IMR-90 (cell line): Measurements from ENCODE around the gene OR4F6. TPM values are rescaled to one million over a fixed set of nuclear protein-coding genes. Genes with fewer than 3 reads are reported as not detected.

Experiments used
- ATAC-seq: fragments of 200-7000 bp; cut with Tn5 transposase; 2 replicates; pipeline ENCODE4 v1.9.1; 2020; ENCODE audit warnings: low read depth, mild to moderate bottlenecking, moderate library complexity
- BruUV-seq: library from RNA; stranded (reverse); fragments of 400-500 nt; replicated peaks from 2 replicates; lab custom pipeline; 2021; lab: Mats Ljungman, UMichigan
- CTCF ChIA-PET: fragments of 300-600 bp; formaldehyde crosslinking; extraction: SDS; loops from one replicate; lab custom pipeline; 2021; ENCODE audit warnings: antibody characterized with exemption; lab: Yijun Ruan, JAX
- POLR2A ChIA-PET: fragments of 300-600 bp; sonication (Branson Sonifier 250); formaldehyde crosslinking; loops from one replicate; lab custom pipeline; 2022; ENCODE audit warnings: antibody characterized with exemption; ENCODE audit not compliant: unreplicated experiment; lab: Charles Lee
- DNase-seq: peaks from one replicate; pipeline ENCODE4 v3.0.0; 2013
- H2AFZ ChIP-seq: replicated peaks from 2 replicates; pipeline ENCODE3; 2013; ENCODE audit warnings: low read length, mild to moderate bottlenecking; ENCODE audit not compliant: poor library complexity
- H2AK5ac ChIP-seq: 2 replicates; pipeline ENCODE4 v1.6.1; 2013; ENCODE audit warnings: low read depth, low read length, inconsistent platforms
- H2AK9ac ChIP-seq: replicated peaks from 2 replicates; pipeline ENCODE3; 2013; ENCODE audit warnings: mild to moderate bottlenecking, low read depth, low read length, moderate library complexity; ENCODE audit not compliant: poor library complexity
- H2BK120ac ChIP-seq: 2 replicates; pipeline ENCODE4 v1.6.1; 2013; ENCODE audit warnings: low read depth, low read length, inconsistent platforms
- H2BK15ac ChIP-seq: 3 replicates; pipeline ENCODE4 v1.6.1; 2013; ENCODE audit warnings: low read depth, low read length, inconsistent platforms
- H2BK20ac ChIP-seq: 2 replicates; pipeline ENCODE4 v1.6.1; 2013; ENCODE audit warnings: low read depth, mild to moderate bottlenecking, inconsistent platforms, low read length, moderate library complexity
- H2BK5ac ChIP-seq: 2 replicates; pipeline ENCODE4 v1.6.1; 2013; ENCODE audit warnings: mild to moderate bottlenecking, low read depth, low read length, inconsistent platforms; ENCODE audit not compliant: poor library complexity, severe bottlenecking
- H3K14ac ChIP-seq: replicated peaks from 2 replicates; pipeline ENCODE4 v1.6.1; 2013; ENCODE audit warnings: low read depth, low read length, inconsistent platforms
- H3K18ac ChIP-seq: 2 replicates; pipeline ENCODE4 v1.6.1; 2013; ENCODE audit warnings: low read depth, low read length, control low read depth
- H3K23ac ChIP-seq: 2 replicates; pipeline ENCODE4 v1.6.1; 2013; ENCODE audit warnings: low read depth, low read length, inconsistent platforms
- H3K27ac ChIP-seq: 2 replicates; pipeline ENCODE4 v1.5.1; 2013; ENCODE audit warnings: mild to moderate bottlenecking, control low read depth, low read length; ENCODE audit not compliant: insufficient read depth
- H3K27me3 ChIP-seq: 2 replicates; pipeline ENCODE4 v1.6.1; 2013; ENCODE audit warnings: low read length; ENCODE audit not compliant: control insufficient read depth, insufficient read depth
- H3K36me3 ChIP-seq: 2 replicates; pipeline ENCODE4 v1.6.1; 2013; ENCODE audit warnings: low read length, mixed read lengths; ENCODE audit not compliant: control insufficient read depth, insufficient read depth
- H3K4ac ChIP-seq: 2 replicates; pipeline ENCODE4 v1.6.1; 2013; ENCODE audit warnings: low read depth, low read length, inconsistent platforms
- H3K4me1 ChIP-seq: 2 replicates; pipeline ENCODE4 v1.6.1; 2013; ENCODE audit warnings: low read length, mixed read lengths; ENCODE audit not compliant: control insufficient read depth, insufficient read depth
- H3K4me2 ChIP-seq: 2 replicates; pipeline ENCODE4 v1.6.1; 2013; ENCODE audit warnings: low read depth, mild to moderate bottlenecking, control low read depth, low read length, moderate library complexity
- H3K4me3 ChIP-seq: 2 replicates; pipeline ENCODE4 v1.5.1; 2013; ENCODE audit warnings: low read depth, mild to moderate bottlenecking, control low read depth, low read length, moderate library complexity; ENCODE audit not compliant: insufficient read depth
- H3K56ac ChIP-seq: 2 replicates; pipeline ENCODE4 v1.6.1; 2013; ENCODE audit warnings: low read length, inconsistent platforms; ENCODE audit not compliant: insufficient read depth; ENCODE audit errors: extremely low read depth
- H3K79me1 ChIP-seq, 2 experiments: 2 replicates each; pipeline ENCODE4 v1.6.1; 2013; ENCODE audit warnings: low read length in 2 of 2, inconsistent platforms in 1 of 2, low read depth in 1 of 2
- H3K9ac ChIP-seq: 2 replicates; pipeline ENCODE4 v1.6.1; 2013; ENCODE audit warnings: low read depth, low read length, control low read depth
- H3K9me1 ChIP-seq: 2 replicates; pipeline ENCODE4 v1.6.1; 2013; ENCODE audit warnings: low read length, inconsistent platforms; ENCODE audit not compliant: insufficient read depth
- H3K9me3 ChIP-seq: 2 replicates; pipeline ENCODE4 v1.6.1; 2013; ENCODE audit warnings: low read length; ENCODE audit not compliant: control insufficient read depth, insufficient read depth
- H4K20me1 ChIP-seq: 2 replicates; pipeline ENCODE4 v1.6.1; 2013; ENCODE audit warnings: low read length, inconsistent platforms; ENCODE audit not compliant: insufficient read depth
- H4K5ac ChIP-seq: 2 replicates; pipeline ENCODE4 v1.6.1; 2013; ENCODE audit warnings: mild to moderate bottlenecking, low read depth, low read length, control low read depth
- H4K8ac ChIP-seq, 2 experiments: 2 replicates each; pipeline ENCODE4 v1.6.1; 2013; ENCODE audit warnings: low read depth in 2 of 2, low read length in 2 of 2, control low read depth in 1 of 2, inconsistent platforms in 1 of 2
- H4K91ac ChIP-seq: 2 replicates; pipeline ENCODE4 v1.6.1; 2013; ENCODE audit warnings: low read depth, low read length, inconsistent platforms; ENCODE audit not compliant: insufficient read depth
- CEBPB ChIP-seq: IDR thresholded peaks from 2 replicates; pipeline ENCODE4 v1.6.1; 2012; ENCODE audit warnings: low read depth, low read length, improper control_type of control experiment
- MAFK ChIP-seq: IDR thresholded peaks from 2 replicates; pipeline ENCODE4 v1.6.1; 2012; ENCODE audit warnings: low read depth, low read length, improper control_type of control experiment
- MAZ ChIP-seq: IDR thresholded peaks from 2 replicates; pipeline ENCODE4 v1.6.1; 2012; ENCODE audit warnings: low read depth, mild to moderate bottlenecking, low read length, improper control_type of control experiment, moderate library complexity, borderline replicate concordance
- WGBS, 2 experiments: methylation state at CpG; one replicate each; pipeline versions ENCODE4 v1.1.5 to v1.1.7; 2013; ENCODE audit warnings: missing lambda C conversion rate in 2 of 2; ENCODE audit not compliant: insufficient read length in 1 of 2; ENCODE audit errors: extremely low coverage in 2 of 2; 5-methylcytosine and 5-hydroxymethylcytosine counted together
- dilution Hi-C: fragments of 300-500 bp; cut with HindIII; formaldehyde crosslinking; loops from one replicate; pipeline ENCODE4 v1.14.3; 2018; ENCODE audit warnings: low sequenced_read_pairs; ENCODE audit not compliant: unreplicated experiment
- in situ Hi-C: fragments of 300-500 bp; cut with MboI; formaldehyde crosslinking; loops from 3 replicates; pipeline ENCODE4 v1.14.3; 2019; ENCODE audit warnings: low sequenced_read_pairs, inconsistent platforms, mixed read lengths
- intact Hi-C: fragments of 100-400 bp; cut with micrococcal nuclease; formaldehyde crosslinking; loops from 2 replicates; pipeline ENCODE4 v1.10.0; 2022
- microRNA-seq, 2 experiments: library from miRNA; stranded (forward) in 1 of 2; unstranded in 1 of 2; fragments of 10-50 nt in 1 of 2; fragments of <30 nt in 1 of 2; gene quantifications in 1 of 2; microRNA quantifications in 1 of 2; one replicate each; pipeline versions ENCODE3 to v1.1.0; 2013 to 2020; ENCODE audit not compliant: insufficient read depth in 1 of 2, insufficient read length in 1 of 2, unreplicated experiment in 1 of 2
- polyA plus RNA-seq, 3 experiments: library from polyadenylated mRNA; depleted of rRNA; stranded (reverse); fragments of >200 nt; gene quantifications; 2 replicates each; pipeline ENCODE4 v1.2.3, GENCODE V29; 2012; ENCODE audit warnings: low replicate concordance in 1 of 3
- small RNA-seq, 5 experiments: library from RNA; depleted of rRNA; stranded (forward); fragments of <200 nt; gene quantifications; one replicate each; pipeline ENCODE3, GENCODE V24; 2012
- total RNA-seq: library from RNA; depleted of rRNA; stranded (reverse); fragments of >200 nt; gene quantifications from 2 replicates; pipeline ENCODE4 v1.2.3, GENCODE V29; 2012; rRNA removed
- TF ChIP-seq, protein P1 (sequence below): fragments of 150-350 bp; IDR thresholded peaks from 2 replicates; pipeline ENCODE4 v1.6.1; 2016; ENCODE audit warnings: low read depth, mild to moderate bottlenecking, low read length, moderate library complexity, borderline replicate concordance

Gene OR4F6
- total and polyA plus RNA-seq, 2 of the 4 experiments (the other 2 are of a cell fraction): not detected

DNA sequence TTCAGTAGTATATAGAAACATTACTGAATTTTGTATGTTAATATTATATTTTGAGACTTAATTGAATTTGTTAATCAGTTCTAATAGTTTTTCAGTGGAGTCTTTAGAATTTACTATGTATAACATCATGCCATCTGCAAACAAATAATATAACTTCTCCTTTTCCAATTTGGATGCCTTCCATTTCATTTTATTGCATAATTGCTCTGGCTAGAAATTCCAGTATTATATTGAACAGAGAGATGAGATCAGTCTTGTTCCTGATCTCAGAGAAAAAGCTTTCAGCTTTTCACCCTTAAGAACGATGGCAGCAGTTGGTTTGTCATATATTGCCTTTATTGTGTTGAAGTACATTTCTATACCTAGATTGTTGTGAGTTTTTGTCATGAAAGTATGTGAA is 49.0 kb downstream of the OR4F6 start:
- Histone ChIP-seq H3K4me2 (no peak overlapping the region), H2AK9ac (no peak overlapping the region), H4K20me1 (no peaks in the 10 kb centered on the region), H3K9me3 (no peaks in the 10 kb centered on the region), H3K14ac (no peak overlapping the region), H2BK120ac (no peak overlapping the region), H3K4me1 (no peaks in the 10 kb centered on the region), H3K4me3 (no peak overlapping the region), H2AFZ (no peak overlapping the region), H4K8ac (no peak overlapping the region), H3K79me1 (no peaks in the 10 kb centered on the region), H3K18ac (no peak overlapping the region), H3K27ac (no peak overlapping the region), H2AK5ac (no peak overlapping the region), H3K9ac (no peak overlapping the region), H3K56ac (no peak overlapping the region), H3K27me3 (no peaks in the 10 kb centered on the region), H3K36me3 (no peaks in the 10 kb centered on the region), H4K5ac (no peak overlapping the region), H3K23ac (no peak overlapping the region), H3K4ac (no peak overlapping the region), H4K91ac (no peak overlapping the region), H2BK15ac (no peak overlapping the region), H2BK5ac (no peak overlapping the region), H2BK20ac (no peak overlapping the region), H3K9me1 (no peaks in the 10 kb centered on the region)
- no CpG with 5 or more reads among the region's 1 CpG for WGBS, 2 experiments
- BruUV-seq: no TSS peak
- ChIA-PET POLR2A (no interaction called here), CTCF (no interaction called here)
- ATAC-seq: peak; percentile 37
- dilution Hi-C loops (no loop called here), intact Hi-C loops (no loop called here), in situ Hi-C loops (no loop called here)
- peak; percentile 17 for DNase-seq
- TF ChIP-seq, protein P1, sequence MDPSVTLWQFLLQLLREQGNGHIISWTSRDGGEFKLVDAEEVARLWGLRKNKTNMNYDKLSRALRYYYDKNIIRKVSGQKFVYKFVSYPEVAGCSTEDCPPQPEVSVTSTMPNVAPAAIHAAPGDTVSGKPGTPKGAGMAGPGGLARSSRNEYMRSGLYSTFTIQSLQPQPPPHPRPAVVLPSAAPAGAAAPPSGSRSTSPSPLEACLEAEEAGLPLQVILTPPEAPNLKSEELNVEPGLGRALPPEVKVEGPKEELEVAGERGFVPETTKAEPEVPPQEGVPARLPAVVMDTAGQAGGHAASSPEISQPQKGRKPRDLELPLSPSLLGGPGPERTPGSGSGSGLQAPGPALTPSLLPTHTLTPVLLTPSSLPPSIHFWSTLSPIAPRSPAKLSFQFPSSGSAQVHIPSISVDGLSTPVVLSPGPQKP: no peak
- TF ChIP-seq MAFK (no peak), MAZ (no peak), CEBPB (0 out of 2 replicates have a peak, but pooled peaks have one; percentile 10)

Small RNA genes lying within 50 kb of the gene (microRNA-seq; reads per million reads assigned to microRNA genes)
- not detected for gene RN7SL209P (ENCODE audit: insufficient read depth, insufficient read length)

Small RNA genes lying within 50 kb of the gene (small RNA-seq; reads per million reads assigned to genes)
- 0 reads per million in 5 experiments for gene RN7SL209P

Other genes starting within 250 kb of the OR4F6 start
- 27.4 and 30.6 TPM in 2 replicates for gene TM2D3, start 151.1 kb upstream of the OR4F6 start, total RNA-seq
- gene TM2D3, start 151.1 kb upstream of the OR4F6 start, polyA plus RNA-seq (2012; rRNA removed): 34.5 and 35.5 TPM in 2 replicates
- 9.3 and 10.0 TPM in 2 replicates for gene TARS3, start 79.0 kb upstream of the OR4F6 start, total RNA-seq
- 2.9 and 3.4 TPM in 2 replicates for gene TARS3, start 79.0 kb upstream of the OR4F6 start, polyA plus RNA-seq (2012; rRNA removed)
- gene OR4F15, start 8.7 kb downstream of the OR4F6 start, total RNA-seq: 0.28 and 0.36 TPM in 2 replicates
- not detected in 2 replicates for gene OR4F15, start 8.7 kb downstream of the OR4F6 start, polyA plus RNA-seq (2012; rRNA removed)